Activated T-helper 1 cell treated with anti-CD3 and anti-CD28 coated beads, Interleukin-2, amount 50 U/mL, for 16 hours (primary cell): ENCODE data around the gene BCL11B.
"Not testable (repeated sequence)": the region's sequence is repeated elsewhere in the genome, so short reads cannot be mapped to it uniquely, and the experiment has no call there.

ENCODE experiments used
- DNase-seq, 2 donors: peaks; one replicate each; pipeline ENCODE4 v3.0.0-alpha.2; 2020; ENCODE audit warnings: low read depth in 1 of 2, low spot score in 1 of 2

The BCL11B gene

DNA sequence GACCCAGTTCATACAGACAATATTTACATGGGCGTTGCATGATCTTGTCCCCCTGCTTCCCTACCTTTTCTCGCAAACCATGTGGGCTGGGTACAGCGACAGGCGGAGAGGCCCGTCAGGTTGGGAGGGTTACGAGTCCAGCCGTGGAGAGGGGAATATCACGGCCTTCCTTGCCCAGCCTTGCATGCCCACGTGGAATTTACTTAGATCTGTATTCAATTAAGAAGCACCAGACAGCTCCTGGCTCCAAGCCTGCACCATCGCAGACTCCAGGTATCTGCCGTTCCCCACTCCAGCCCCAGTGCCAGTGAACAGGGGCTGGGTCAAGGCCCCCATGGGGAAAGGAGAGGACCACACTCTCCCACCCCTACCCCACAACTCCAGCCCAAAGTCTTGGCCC is 29.8 kb downstream of the BCL11B start:
- no peak for DNase-seq

DNA sequence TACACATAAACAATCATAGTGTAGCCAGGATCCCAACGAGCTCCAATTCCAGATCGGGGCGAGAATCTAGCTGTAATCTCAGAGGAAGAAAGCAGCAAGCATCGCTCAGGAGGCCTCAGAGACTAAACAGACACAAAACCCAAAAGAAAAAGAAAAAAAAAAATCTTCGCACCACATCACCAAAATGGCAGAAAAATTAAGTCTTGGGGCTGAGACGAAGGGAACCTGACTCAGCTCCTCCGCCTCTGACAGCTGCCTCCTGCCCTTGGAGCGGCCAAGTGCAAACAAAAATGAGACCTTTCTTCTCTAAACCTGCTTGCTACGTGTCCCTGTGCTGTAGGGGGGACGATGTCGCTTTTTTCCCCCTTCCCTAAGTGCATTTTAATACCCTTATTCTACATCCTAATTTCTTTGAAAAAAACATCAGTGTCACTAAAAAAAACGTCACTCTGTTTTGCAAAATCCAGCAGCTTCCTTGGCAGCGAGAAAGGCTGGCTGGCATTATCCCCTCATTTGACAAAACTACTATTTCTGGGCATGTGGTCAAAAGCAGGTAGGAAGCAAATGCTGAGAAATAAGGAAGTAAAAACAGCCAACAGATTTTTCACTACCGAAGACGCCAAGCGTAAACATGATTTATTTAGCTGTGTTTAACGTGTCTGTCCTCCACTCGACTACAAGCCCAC is 30.5 kb downstream of the BCL11B start:
- no peak for DNase-seq

DNA sequence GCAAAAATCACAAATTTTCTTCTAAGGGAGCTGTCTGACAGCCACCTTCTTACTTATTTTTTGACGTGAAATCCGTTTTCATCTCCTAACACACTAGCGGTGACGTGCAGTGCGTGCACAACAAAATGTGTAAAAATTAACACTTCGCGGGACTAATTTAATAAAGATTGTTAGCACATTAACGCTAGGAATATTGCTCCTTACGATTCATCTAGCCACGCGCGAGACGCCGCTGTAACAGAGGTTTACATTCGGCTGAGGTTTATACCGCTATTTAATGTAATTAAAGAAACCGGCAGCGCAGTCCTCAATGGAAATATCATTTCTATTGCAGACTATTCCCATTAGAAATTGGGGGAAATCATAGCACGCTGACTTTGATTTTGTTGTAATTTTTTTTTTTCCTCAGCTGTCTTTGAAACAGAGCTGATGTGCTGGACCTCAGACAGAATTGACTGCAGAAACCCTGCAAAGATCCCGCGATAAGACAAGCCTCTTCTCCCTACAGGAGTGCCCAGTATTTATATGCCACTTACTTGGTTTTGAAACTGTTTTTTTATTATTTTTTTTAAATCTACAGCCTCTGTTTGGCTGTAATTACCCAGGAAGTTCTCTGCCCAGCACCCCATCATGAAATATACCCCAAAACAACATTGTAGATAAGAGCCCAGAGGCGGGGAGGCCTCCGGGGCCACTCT is 31.2 kb downstream of the BCL11B start:
- DNase-seq, result no peak

DNA sequence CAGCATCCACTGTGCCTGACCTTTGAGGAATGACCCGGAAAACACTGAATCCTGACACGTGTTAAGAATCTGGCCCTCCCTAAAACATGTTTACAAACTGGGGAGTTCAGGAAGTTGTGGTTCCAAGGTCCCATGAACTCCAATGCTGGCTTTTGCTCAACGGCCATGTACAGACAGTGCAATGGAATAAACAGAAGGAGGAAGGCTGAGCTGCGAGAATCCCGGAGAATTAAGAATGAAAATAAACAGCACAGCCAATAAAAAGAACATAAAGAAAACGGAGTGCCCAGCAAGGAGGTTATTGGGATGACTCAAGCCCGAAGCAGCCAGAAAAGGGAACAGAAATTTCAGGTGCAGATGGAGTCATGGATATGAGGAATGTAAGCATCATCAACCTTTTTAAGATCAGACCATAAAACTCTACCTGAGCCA is 32.3 kb downstream of the BCL11B start:
- DNase-seq, result no peak

DNA sequence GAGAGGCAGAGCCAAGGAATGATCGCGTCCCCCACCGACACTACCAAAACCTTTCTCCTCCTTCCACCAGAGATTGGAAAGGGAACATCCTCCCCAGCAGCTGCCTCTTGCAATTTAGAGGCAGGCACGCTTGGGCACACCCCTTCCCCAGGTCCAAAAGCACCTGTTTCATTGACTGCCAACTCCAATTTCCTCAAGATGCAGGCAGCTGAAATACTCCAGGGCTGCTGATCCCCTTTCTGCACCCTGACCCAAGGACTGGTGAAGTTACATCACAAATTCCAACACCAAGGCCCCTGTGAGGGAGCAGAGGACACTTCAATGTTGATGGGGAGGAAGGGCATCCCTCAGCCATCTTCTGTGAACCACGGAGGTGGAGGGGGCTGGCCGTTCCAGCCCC is 33.8 kb downstream of the BCL11B start:
- DNase-seq, result no peak

DNA sequence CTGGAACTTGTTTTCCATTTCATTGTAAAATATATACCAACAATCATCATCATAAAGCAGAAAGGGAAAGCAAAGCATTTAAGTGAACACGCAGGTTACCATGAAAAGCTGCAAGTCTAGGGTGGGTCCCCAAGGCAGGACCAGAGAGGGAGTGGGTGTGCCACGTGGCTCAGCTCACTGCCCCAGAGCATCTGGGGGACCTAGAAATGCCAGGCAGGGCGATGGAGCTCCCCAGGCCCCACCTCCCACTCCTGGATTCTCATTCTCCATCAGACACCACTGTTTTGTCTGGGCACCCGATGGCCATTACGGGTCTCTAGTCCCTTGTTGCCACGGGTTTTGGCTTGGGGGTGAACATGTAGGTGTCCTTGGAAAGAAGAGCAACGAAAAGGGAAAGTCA is 34.7 kb downstream of the BCL11B start:
- no peak for DNase-seq

DNA sequence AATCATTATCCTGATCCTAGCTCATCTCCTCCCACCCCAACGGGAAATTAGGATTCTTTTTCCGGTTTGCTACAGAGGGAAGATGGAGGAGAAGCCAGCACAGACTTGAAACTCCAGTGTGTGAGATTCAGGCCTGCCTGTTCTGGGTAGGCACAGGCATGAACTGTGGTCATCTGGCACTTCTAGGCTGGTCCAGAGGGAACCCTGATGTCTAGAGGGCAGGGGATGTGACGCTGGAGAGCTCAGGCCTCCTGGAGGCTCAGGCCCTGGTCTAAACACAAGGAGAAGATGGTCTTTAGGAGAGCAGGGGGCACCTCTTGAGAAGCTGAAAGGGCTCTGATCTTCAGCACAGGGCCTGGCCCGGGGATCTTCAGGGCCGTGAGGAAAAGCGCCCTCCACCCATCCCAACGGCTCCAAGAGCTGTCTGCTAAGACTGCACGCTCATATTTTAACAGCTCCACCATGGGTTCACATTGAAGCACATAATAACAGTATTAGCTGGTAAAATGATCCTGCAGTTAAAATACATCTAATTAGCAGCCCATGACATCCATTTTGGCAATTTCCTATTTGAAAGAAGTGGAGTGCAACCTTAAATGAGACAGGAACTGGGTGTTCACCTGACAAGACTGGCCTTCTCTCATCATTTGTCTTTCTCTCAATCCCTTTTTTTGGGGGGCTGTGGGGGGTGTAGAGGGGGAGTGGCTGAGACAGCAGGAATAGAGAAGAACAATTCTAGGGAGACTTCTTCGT is 35.4 kb downstream of the BCL11B start:
- DNase-seq, result no peak

DNA sequence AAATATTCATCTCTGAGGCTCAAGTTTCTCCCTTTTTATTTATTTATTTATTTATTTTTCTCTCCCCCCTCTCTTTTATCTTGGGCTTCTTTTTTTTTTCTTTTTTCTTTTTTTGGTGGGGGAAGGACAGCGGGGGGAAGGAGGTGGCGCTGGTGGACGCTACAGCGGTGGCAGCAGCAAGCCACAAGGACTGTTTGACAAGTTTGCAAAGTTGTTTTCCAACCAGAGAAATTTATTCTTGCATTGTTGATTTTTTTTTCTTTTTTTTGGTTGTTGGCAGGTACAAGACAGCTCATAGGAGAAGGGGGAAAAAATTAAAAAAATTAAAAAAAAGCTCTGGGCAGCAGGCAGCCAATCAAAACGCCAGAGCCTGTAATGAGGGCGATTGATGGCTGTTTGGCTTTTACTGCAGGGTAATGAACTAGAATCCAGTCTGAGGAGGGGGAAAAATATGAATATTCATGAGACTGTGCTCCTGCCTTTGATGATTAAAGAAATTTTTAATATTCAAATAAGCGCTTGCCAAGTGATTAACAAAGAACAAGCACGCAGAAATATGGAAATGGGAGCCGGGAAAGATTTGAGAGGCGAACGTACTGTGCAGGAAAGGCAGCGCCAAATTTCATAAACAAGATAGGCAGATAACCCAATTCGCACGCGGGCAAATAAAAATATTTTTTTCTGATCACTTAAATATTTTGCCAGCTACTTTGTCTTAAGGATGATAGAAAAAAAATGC is 36.2 kb downstream of the BCL11B start:
- no peak for DNase-seq

DNA sequence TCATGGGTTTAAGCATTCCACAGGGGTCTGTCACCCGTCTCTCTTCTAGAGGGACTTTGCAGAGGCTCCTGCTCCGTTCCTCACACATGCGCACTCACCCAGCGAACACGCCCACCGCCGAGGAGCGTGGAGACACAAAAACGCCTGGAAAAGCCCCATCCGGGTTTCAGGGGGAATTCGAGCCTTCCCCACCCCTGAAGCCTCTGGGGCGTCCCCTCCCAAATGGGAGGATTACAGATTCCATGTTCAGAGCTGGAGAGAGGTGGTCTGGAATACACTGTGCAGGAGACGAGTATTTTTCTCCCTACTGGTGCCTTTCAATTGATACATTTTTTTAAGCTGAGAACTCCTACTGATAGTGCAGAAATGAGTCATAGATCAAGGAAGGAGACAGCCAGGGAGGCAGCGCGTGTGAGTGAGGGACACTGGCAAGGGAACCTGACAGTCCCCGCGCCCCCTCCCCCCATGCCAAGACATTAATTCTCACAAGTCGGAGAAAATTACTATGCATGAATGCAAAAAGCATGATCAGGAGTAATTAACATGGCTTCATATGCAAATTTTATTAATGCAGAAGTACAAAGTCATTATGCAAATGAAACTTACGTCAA is 36.9 kb downstream of the BCL11B start:
- peak; percentile 51 to 70 for DNase-seq

DNA sequence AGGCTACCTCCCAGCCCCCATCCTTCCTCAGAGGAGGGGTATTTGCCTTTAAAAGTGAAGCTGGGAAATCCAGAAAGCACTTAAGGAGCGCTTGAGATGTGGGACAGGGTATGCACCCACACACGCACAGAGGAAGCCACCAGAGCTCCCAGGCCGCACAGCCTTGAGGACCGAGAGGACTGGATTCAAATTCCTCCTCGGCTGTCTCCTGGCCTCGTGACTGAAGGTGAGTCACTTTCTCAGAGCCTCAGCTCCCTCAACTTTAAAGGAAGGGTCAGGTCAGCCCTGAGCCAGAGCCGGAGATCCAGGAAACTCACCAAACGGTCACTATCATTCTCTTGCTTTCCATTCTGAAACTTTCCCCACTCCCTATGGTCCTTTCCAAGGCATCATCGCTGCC is 37.6 kb downstream of the BCL11B start:
- no peak for DNase-seq

DNA sequence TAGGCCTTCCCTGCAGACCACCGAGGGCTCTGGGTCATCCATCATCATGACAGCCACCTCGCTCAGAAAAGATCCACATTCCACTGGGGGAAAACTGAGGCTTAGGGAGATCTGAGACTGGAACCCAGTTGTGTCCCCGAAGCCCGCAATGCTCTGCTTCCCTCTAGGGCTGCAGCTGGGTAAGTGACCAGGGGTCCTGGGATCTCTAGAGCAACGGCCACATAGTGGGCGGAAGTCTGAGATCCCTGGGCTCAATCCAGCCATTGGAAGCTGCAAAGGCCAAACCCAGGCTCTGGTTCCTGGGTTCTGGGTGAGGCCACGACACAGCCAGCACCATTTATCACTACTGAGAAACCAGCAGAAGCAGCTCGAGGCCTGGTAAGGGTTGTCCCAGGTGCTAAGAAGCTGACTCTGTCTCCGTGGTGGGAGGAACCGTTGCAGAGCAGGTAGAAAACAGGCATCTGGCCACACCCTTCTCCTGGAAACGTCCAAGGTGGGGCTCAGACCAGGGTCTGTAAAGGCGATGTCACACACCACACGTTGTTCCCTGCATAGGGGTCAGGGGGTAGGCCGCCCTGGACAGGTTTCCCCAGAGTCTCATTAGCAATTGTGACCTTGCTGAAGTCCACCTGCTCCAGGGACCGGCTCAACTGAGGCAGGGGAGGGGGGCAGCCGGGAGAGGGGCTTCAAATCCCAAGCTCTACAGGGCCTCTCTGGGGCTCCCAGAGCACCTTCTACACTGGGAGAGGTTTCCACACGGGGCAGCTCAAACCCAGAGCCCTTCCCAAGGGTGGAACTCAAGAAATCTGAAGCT is 38.6 kb downstream of the BCL11B start:
- no peak for DNase-seq

DNA sequence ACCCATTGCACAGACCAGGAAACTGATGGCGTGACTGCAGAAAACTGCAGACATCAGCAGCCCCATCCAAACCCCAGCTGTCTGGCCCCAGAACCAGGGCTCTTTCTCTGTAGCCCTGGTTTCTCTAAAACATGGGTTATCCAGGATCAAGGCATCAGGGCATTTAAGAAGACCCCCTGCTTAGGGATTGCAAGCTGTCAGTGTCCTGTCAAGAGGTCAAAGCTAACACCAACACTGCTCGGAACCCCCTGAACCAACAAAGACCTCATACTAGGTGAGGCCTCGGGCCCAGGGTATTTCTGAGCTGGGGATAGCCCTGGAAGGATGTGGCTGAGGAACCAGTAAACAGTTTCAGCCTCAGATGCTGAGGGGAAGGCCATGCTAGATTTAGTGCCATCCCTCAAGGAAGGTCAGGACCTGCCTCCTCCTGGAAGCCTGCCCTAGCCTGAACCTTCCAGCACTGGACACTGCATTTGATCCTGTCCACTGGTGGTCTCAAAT is 39.2 kb downstream of the BCL11B start:
- DNase-seq, result no peak

DNA sequence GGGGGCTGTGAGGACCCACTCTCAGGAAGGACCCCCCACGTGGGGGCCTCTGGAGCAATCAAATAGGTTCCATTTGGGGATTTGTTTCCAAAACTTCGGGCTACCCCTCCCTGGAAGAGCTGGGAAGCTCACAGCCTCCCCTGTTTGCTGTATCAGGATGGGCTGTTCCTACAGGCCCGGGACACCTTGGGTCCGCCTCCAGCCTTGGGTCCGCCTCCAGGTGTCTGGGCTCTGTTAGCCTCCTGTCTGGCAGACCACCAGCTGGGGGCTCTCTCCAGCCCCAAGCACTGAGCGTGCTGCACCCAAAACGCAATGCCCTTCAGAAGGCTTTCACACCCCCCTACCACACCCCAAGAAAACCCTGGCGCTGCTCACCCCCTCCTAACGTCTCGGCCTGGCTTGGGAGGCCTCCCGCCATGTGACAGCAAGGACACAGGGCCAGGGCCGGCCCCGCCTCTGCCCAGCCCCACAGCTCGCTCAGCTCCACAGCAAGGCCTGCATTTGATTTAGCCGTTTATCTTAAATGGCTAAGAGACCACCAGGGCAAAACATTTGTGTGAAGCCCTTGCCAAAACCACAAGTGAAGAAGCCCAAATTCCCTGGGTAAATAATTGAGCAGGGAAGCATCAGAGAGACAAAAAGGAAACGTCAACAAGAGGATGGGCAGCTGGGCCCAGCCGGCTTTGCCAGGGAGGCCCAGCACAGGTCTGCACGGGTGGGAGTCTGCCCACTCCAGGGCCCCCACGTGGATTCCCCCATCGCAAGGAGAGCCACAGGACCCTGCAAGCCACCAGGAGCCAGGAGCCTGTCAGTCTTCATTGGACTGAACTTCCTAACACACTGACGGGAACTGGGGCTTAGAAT is 39.9 kb downstream of the BCL11B start:
- no peak for DNase-seq

DNA sequence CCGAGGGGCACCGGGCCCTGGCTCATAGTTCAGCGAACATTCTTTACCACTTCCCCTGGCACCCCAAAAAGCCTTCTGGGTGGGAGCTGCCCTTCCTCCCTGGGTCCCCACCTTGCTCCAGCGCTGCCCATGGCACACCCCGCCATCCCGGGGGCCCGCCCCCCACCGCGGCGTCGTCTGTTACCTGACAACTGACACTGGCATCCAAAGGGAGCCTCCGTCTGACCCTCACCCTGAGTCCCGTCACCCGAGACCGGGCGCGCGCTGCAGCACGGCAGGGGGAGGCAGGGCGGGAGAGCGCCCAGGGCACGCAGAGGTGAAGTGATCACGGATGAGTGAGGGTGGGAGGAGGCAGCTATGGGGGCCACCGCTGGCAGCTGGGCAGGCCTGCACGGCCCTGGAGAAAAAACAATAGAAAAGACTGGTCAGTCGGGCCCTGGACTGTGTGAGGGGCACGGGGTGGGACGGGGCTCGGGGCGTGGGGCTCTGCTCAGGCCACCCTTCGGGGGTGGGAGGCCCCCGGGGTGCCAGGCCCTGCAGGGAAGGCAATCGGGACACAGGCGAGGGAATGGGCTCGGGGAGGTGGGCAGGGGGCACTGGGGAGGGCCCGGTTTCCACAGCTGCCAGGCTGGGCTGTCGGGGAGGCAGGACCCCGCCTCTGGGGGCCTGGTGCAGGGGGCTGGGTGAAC is 40.7 kb downstream of the BCL11B start:
- no peak for DNase-seq

DNA sequence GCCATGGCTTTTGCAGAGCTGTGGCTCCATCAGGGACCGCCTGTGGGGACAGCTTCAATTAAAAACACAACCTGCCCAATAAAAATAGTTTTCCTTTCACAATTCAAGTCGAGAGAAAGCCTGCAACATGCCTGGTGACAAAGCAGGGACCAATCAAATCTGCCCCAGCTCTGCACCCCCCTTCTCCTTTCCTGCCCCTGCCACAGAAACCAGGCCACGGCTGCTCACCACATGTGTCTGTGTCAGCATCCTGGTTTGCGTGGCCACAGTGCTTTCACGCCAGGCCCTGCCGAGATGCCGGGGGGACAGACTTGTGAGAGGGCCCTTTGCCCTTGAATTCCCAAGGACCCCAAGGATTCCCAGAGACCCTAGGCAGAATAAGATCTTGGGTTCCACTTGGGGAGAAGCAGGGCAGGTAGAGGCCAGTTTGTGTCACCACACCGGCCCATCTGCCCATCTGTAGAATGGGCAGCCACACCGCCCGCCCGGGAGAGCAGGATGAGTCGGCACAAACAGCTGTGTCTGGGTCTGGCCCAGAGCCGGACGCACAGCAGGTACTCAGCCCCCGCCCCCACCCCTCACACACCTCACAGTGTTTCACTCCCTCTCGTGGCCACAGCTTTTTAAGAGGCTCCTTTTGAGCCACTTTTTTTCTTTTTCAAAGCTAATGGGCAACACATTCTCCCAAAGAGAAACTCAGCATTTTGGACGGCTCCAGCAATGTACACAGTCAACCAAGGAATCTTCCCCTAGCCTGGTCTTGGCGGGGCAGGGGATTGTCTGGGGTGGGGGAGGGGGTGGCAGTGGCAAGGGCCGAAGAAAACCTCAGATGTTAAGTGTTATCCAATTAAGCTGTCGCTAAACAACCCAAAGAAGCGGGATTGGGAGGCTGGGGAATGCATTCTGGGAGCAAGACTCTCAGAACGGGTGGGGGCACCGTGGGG is 41.5 kb downstream of the BCL11B start:
- peak; percentile 57 to 73 for DNase-seq

DNA sequence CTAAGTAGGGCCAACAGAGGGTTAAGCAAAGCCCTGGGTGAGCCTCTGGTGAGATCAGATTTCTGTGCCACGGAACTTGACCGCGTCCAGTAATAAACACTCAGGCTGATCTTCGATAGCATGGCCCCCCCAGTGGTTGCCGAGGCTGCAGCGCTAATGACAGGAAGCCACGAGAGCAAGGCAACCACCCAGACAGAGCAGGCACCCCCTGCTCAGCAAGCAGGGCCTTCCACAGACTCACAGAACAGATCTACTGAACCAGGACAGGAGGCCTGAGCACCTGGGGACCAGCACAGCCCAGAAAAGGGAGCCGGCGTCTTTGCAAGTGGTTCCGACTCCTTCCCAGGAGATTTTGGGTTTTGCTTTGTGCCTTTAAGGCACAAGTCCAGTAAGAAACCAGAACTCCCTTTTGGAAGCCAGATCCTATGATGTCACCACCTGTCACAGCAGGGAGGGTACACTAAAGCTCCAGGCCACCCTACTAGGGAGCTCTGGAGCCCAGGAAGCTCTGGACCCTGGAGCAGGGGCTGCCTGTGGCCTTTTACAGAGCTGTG is 42.3 kb downstream of the BCL11B start:
- DNase-seq, result no peak

DNA sequence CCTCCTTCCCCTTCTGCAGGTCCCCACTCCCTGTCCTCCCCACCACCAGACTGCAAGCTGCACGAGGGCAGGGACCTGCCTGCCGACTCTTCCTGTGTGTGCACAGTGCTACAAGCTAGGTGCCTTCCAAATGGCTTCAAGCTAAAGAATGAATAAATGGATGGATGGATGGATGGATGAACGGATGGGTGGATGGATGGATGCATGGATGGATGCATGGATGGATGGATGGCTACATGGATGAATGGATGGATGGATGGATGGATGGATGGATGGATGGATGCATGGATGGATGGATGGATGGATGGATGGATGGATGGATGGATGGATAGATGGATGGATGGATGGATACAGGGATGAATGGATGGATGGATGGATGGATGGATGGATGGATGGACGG is 43.2 kb downstream of the BCL11B start:
- not testable (repeated sequence) for DNase-seq
